Measurements from ENCODE around the gene NCR3LG1. TPM values are rescaled to one million over a fixed set of nuclear protein-coding genes. Genes with fewer than 3 reads are reported as not detected.

Gene NCR3LG1
- polyA plus RNA-seq, 1 of the 3 experiments (the other 2 are of a cell fraction), result 0.67 TPM

DNA sequence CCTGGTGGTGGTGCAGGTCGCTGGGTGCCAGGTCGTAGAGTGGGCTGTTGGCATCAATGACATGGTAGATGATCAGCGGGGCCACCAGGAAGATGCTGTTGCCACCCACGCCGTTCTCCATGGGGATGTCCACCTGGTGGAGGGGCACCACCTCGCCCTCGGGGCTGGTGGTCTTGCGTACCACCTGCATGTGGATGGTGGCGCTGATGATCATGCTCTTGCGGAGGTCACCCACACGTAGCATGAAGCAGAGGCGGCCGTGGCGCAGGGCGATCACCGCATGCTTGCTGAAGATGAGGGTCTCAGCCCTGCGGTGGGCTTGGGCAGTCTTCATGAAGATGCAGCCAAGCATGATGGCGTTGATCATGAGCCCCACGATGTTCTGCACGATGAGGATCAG, 35.7 kb downstream of the NCR3LG1 start:
- CTCF ChIA-PET, result interaction anchor here (0.7 to 18.5 kb wide), 11 partner anchors 11 to 126 kb away, joined by 3 to 1101 read pairs (median 4); no protein-coding TSS in a partner anchor

GRCh38 chr11:17387811-17388210, 36.2 kb downstream of the NCR3LG1 start:
- Histone ChIP-seq H3K27me3 (ENCODE audit: insufficient read depth) (peaks cover 8% of the 10 kb centered on the region), H2AFZ (ENCODE audit: low read depth) (no peak overlapping the region), H3K4me3 (ENCODE audit: low read depth in 2 of 2, low read length in 1 of 2) (no peak overlapping the region), H3K9me3 (no peaks in the 10 kb centered on the region), H3K4me2 (no peak overlapping the region), H3K4me1 (ENCODE audit: control insufficient read depth in 1 of 2, insufficient read depth in 2 of 2, low read depth in 1 of 2, low read length in 1 of 2) (peaks cover 0 to 4% of the 10 kb centered on the region in 2 experiments; a peak in 1 of 4 replicates), H3F3A (replicated peaks; ENCODE audit: insufficient read depth) (no peaks in the 10 kb centered on the region), H3K79me2 (ENCODE audit: insufficient read depth) (no peaks in the 10 kb centered on the region), H3K36me3 (replicated peaks in 1 of 2; ENCODE audit: control insufficient read depth in 1 of 2, insufficient read depth in 2 of 2, low read length in 1 of 2) (no peaks in the 10 kb centered on the region), H3K9me2 (no peaks in the 10 kb centered on the region), H3K9ac (no peak overlapping the region), H3K27ac (ENCODE audit: low read depth in 2 of 2, low read length in 1 of 2) (no peak overlapping the region), H4K20me1 (ENCODE audit: insufficient read depth) (no peaks in the 10 kb centered on the region)
- ChIA-PET CTCF (interaction anchor here (0.8 to 18.5 kb wide), 11 partner anchors 11 to 125 kb away, joined by 3 to 1101 read pairs (median 6); no protein-coding TSS in a partner anchor), POLR2A (no interaction called here)
- DNase-seq, result peak; percentile 8
- no peak for TF ChIP-seq USF1 (IDR thresholded peaks at IDR 0.05; ENCODE audit: borderline replicate concordance, low read depth)
- no peak for TF ChIP-seq EZH2phosphoT487 (IDR thresholded peaks at IDR 0.05; ENCODE audit: borderline replicate concordance, low read depth)
- TF ChIP-seq, protein P1, sequence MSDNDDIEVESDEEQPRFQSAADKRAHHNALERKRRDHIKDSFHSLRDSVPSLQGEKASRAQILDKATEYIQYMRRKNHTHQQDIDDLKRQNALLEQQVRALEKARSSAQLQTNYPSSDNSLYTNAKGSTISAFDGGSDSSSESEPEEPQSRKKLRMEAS (IDR thresholded peaks at IDR 0.05; ENCODE audit: low read depth), result no peak
- no peak for TF ChIP-seq FOXJ3 (CRISPR knock-in tag; IDR thresholded peaks at IDR 0.05)
- TF ChIP-seq, protein P2, sequence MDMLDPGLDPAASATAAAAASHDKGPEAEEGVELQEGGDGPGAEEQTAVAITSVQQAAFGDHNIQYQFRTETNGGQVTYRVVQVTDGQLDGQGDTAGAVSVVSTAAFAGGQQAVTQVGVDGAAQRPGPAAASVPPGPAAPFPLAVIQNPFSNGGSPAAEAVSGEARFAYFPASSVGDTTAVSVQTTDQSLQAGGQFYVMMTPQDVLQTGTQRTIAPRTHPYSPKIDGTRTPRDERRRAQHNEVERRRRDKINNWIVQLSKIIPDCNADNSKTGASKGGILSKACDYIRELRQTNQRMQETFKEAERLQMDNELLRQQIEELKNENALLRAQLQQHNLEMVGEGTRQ (IDR thresholded peaks at IDR 0.05; ENCODE audit: borderline replicate concordance, low read depth, low read length), result no peak
- no peak for TF ChIP-seq RFX5 (IDR thresholded peaks at IDR 0.05; ENCODE audit: low read length)
- TF ChIP-seq GATA2 (CRISPR knock-in tag; IDR thresholded peaks at IDR 0.05), result no peak
- no peak for TF ChIP-seq JUND (IDR thresholded peaks at IDR 0.05)
- no peak for TF ChIP-seq FOXM1 (IDR thresholded peaks at IDR 0.05; ENCODE audit: low read depth)
- no peak for TF ChIP-seq TEAD4 (IDR thresholded peaks at IDR 0.05; ENCODE audit: borderline replicate concordance, insufficient read depth)
- no peak for TF ChIP-seq NRF1 (IDR thresholded peaks at IDR 0.05; ENCODE audit: low read depth, low read length)
- no peak for TF ChIP-seq MXI1 (IDR thresholded peaks at IDR 0.05; ENCODE audit: low read depth, low read length)
- TF ChIP-seq RCOR1 (IDR thresholded peaks at IDR 0.05; ENCODE audit: low read length), result no peak
- TF ChIP-seq, protein P3, sequence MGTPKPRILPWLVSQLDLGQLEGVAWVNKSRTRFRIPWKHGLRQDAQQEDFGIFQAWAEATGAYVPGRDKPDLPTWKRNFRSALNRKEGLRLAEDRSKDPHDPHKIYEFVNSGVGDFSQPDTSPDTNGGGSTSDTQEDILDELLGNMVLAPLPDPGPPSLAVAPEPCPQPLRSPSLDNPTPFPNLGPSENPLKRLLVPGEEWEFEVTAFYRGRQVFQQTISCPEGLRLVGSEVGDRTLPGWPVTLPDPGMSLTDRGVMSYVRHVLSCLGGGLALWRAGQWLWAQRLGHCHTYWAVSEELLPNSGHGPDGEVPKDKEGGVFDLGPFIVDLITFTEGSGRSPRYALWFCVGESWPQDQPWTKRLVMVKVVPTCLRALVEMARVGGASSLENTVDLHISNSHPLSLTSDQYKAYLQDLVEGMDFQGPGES (IDR thresholded peaks at IDR 0.05; ENCODE audit: low read depth, low read length), result no peak
- 93% methylated on average over 5 of the region's 20 CpGs for WGBS (ENCODE audit: low lambda C conversion rate)

More for the DNA sequence above, 35.7 kb downstream of the NCR3LG1 start:
- H3F3A ChIP-seq (replicated peaks; ENCODE audit: insufficient read depth), result no peaks in the 10 kb centered on the region
- H4K20me1 ChIP-seq (ENCODE audit: insufficient read depth), result no peaks in the 10 kb centered on the region
- TF ChIP-seq USF1 (IDR thresholded peaks at IDR 0.05; ENCODE audit: borderline replicate concordance, low read depth) (no peak), CTCF (IDR thresholded peaks at IDR 0.05) (no peak), SIN3A (IDR thresholded peaks at IDR 0.05; ENCODE audit: borderline replicate concordance, low read depth, low read length) (no peak), GATA2 (CRISPR knock-in tag; IDR thresholded peaks at IDR 0.05) (no peak)
- H3K9me2 ChIP-seq, result no peaks in the 10 kb centered on the region
- no peak overlapping the region for H3K27ac ChIP-seq (ENCODE audit: low read depth in 2 of 2, low read length in 1 of 2)
- H3K4me1 ChIP-seq (ENCODE audit: control insufficient read depth in 1 of 2, insufficient read depth in 2 of 2, low read depth in 1 of 2, low read length in 1 of 2), result peaks cover 0 to 4% of the 10 kb centered on the region in 2 experiments; a peak in 1 of 4 replicates
- no peak overlapping the region for H3K4me3 ChIP-seq (ENCODE audit: low read depth in 2 of 2, low read length in 1 of 2)
- POLR2A ChIA-PET, result no interaction called here
- no peak overlapping the region for H3K4me2 ChIP-seq
- no peak overlapping the region for H3K9ac ChIP-seq
- H3K79me2 ChIP-seq (ENCODE audit: insufficient read depth), result no peaks in the 10 kb centered on the region
- DNase-seq, result no peak
- no peak overlapping the region for H2AFZ ChIP-seq (ENCODE audit: low read depth)
- no peaks in the 10 kb centered on the region for H3K9me3 ChIP-seq
- H3K36me3 ChIP-seq (replicated peaks in 1 of 2; ENCODE audit: control insufficient read depth in 1 of 2, insufficient read depth in 2 of 2, low read length in 1 of 2), result no peaks in the 10 kb centered on the region
- peaks cover 8% of the 10 kb centered on the region for H3K27me3 ChIP-seq (ENCODE audit: insufficient read depth)
- WGBS (ENCODE audit: low lambda C conversion rate), result 87% methylated on average over 9 of the region's 20 CpGs
